ENCODE results near the gene EPN3. TPM values are rescaled to one million over a fixed set of nuclear protein-coding genes. Genes with fewer than 3 reads are reported as not detected.

EPN3 gene
- total and polyA plus RNA-seq, 2 donors from 2014 or later = 5.0 to 28.7 TPM

DNA sequence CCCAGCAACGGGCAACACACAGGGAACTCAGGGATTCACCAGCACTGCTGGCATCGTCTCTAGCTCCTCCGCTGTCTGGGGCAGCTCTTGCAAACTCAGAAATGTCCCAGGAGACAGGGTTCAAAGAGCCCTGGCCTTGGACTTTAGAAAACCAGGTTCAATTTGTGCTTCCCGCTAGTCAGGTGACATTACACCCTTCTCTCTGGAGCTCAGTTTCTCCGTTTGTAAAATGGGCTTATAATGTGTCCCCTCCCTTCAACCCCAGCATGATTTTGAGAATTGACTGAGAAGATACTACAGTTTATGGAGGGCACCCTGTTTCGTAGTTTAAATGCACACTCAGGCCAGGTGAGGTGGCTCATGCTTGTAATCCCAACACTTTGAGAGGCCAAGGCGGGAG is 26.2 kb upstream of the EPN3 start:
- DNase-seq (peak in 1 of 5 donors; percentile 12), FAIRE-seq (no peak)
- TF ChIP-seq, protein P1, sequence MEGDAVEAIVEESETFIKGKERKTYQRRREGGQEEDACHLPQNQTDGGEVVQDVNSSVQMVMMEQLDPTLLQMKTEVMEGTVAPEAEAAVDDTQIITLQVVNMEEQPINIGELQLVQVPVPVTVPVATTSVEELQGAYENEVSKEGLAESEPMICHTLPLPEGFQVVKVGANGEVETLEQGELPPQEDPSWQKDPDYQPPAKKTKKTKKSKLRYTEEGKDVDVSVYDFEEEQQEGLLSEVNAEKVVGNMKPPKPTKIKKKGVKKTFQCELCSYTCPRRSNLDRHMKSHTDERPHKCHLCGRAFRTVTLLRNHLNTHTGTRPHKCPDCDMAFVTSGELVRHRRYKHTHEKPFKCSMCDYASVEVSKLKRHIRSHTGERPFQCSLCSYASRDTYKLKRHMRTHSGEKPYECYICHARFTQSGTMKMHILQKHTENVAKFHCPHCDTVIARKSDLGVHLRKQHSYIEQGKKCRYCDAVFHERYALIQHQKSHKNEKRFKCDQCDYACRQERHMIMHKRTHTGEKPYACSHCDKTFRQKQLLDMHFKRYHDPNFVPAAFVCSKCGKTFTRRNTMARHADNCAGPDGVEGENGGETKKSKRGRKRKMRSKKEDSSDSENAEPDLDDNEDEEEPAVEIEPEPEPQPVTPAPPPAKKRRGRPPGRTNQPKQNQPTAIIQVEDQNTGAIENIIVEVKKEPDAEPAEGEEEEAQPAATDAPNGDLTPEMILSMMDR (IDR thresholded peaks at IDR 0.05; ENCODE audit: borderline replicate concordance, extremely low read depth, insufficient read depth) = no peak
- H3K9ac ChIP-seq (ENCODE audit: low read length in 3 of 3) = no peak overlapping the region
- no peak overlapping the region for H3K27ac ChIP-seq (ENCODE audit: low read depth in 2 of 2, low read length in 2 of 2)
- no peaks in the 10 kb centered on the region for H3K27me3 ChIP-seq (ENCODE audit: control insufficient read depth, insufficient read depth, low read length)
- intact Hi-C loops (cut with DNase I) = no loop called here
- no peaks in the 10 kb centered on the region for H3K9me3 ChIP-seq (ENCODE audit: control insufficient read depth in 2 of 3, insufficient read depth in 1 of 3, low read length in 3 of 3)
- H3K4me1 ChIP-seq (ENCODE audit: control insufficient read depth in 2 of 3, insufficient read depth in 2 of 3, low read depth in 1 of 3, low read length in 3 of 3) = peaks cover 0 to 6% (median 0%) of the 10 kb centered on the region in 3 donors
- H3K4me3 ChIP-seq (ENCODE audit: low read length in 3 of 3) = no peak overlapping the region
- H3K36me3 ChIP-seq (ENCODE audit: control insufficient read depth in 2 of 3, insufficient read depth in 3 of 3, low read length in 3 of 3) = no peaks in the 10 kb centered on the region

DNA sequence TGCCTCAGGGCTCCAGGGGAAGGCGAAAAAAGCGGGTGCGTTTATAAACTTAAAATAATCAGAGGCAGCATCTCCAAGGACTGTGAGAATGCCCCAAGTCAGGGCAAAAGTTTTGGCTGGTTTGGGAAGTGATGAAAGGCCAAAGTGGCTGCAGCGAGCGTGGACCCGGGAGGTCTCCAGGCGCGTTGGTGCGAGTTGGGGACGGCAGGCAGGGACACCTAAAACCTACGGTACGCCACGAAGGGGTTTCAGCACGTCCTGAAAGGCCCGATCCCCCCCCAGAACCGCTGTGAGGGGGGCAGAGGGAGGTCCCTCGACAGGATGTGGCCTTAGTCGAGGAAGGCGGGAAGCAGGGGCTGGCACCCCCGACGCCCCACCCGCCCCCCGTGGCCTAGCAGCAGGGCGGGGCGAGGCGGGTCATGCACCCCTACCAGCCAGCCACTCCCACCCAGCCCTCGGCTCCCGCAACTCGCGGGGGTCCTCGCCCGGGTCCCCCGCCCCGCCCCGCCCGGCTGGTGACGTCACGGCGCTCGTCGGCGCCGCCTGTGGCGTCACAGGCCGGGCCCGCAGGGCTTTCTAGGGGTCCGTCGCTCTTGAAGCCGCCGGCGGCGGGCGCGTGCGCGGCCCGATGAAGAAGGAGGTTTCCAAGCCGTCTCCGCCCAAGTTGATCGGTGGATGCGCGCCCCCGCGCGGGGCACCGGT is 24.5 kb upstream of the EPN3 start, which contains the start of gene MYCBPAP:
TSS of gene MYCBPAP (plus strand) at position 569 of the 702 bp plus-strand sequence. CDS start 236 bp downstream, outside the sequence.
- DNase-seq (peak; percentile 85 to 96 (median 90)), FAIRE-seq (no peak)
- Histone ChIP-seq H3K9ac (ENCODE audit: low read length in 3 of 3) (peak within 1 kb of the TSS in 2 of 3 donors; percentile 54 to 72), H3K4me1 (ENCODE audit: control insufficient read depth in 2 of 3, insufficient read depth in 2 of 3, low read depth in 1 of 3, low read length in 3 of 3) (peaks cover 0 to 6% (median 0%) of the 10 kb centered on the region in 3 donors), H3K9me3 (ENCODE audit: control insufficient read depth in 2 of 3, insufficient read depth in 1 of 3, low read length in 3 of 3) (no peaks in the 10 kb centered on the region), H3K4me3 (ENCODE audit: low read length in 3 of 3) (peak within 1 kb of the TSS; percentile 12 to 67 (median 61)), H3K27me3 (ENCODE audit: control insufficient read depth, insufficient read depth, low read length) (no peaks in the 10 kb centered on the region), H3K27ac (ENCODE audit: low read depth in 2 of 2, low read length in 2 of 2) (peak within 1 kb of the TSS; percentile 52 to 71), H3K36me3 (ENCODE audit: control insufficient read depth in 2 of 3, insufficient read depth in 3 of 3, low read length in 3 of 3) (no peaks in the 10 kb centered on the region)
- intact Hi-C loops (cut with DNase I) = no loop called here
- TF ChIP-seq, protein P1 (IDR thresholded peaks at IDR 0.05; ENCODE audit: borderline replicate concordance, extremely low read depth, insufficient read depth) = peak; percentile 31

DNA sequence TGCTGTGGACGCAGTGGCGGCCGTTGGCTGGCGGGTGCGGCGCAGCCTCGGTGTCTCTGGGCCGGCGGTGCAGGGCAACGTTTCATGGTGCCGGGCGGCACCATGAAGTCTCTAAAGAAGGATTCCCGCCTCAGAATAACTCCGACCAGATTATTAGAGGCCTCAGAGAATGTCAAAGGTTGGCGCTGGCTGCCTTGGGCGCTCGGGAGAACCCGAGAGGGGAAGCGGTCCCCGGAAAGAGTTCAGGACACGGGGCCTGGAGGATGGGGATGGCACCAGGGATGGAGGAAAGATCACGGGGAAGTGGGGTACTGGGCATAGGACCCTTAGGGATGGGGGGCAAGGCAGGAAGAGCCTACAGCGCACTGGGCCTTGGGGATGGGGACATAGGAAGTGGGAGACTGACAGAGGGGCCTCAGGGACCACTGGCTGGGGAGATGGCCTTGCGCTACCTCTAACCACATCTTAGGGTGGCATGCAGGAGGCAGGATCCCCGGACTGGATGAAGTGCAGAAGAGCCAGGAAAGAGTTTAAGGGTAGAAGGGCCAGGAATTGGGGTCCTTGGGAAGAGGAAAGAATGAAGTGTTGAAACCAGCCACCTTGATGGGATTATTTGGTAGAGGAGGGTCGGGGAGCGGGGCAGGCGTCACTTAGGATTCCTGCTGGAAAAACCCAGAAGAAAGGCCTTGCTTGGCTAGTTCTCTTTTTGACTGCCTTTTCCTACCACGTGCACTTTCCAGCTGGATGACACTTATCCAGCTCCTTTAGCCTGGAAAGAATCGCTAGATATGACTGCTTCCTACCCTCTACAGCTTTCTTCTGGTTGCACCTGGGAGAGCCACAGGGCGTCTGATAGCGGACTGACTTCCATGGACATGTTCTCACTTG is 23.7 kb upstream of the EPN3 start:
- H3K27ac ChIP-seq (ENCODE audit: low read depth in 2 of 2, low read length in 2 of 2) = peak overlapping the region; percentile 52 to 71
- peaks cover 0 to 6% (median 0%) of the 10 kb centered on the region in 3 donors for H3K4me1 ChIP-seq (ENCODE audit: control insufficient read depth in 2 of 3, insufficient read depth in 2 of 3, low read depth in 1 of 3, low read length in 3 of 3)
- DNase-seq (peak in 2 of 5 donors; percentile 51 to 58), FAIRE-seq (no peak)
- H3K9me3 ChIP-seq (ENCODE audit: control insufficient read depth in 2 of 3, insufficient read depth in 1 of 3, low read length in 3 of 3) = no peaks in the 10 kb centered on the region
- peak overlapping the region in 2 of 3 donors; percentile 54 to 72 for H3K9ac ChIP-seq (ENCODE audit: low read length in 3 of 3)
- no peaks in the 10 kb centered on the region for H3K36me3 ChIP-seq (ENCODE audit: control insufficient read depth in 2 of 3, insufficient read depth in 3 of 3, low read length in 3 of 3)
- peak overlapping the region in 2 of 3 donors; percentile 61 to 67 for H3K4me3 ChIP-seq (ENCODE audit: low read length in 3 of 3)
- TF ChIP-seq, protein P1 (IDR thresholded peaks at IDR 0.05; ENCODE audit: borderline replicate concordance, extremely low read depth, insufficient read depth) = no peak
- intact Hi-C loops (cut with DNase I) = no loop called here
- no peaks in the 10 kb centered on the region for H3K27me3 ChIP-seq (ENCODE audit: control insufficient read depth, insufficient read depth, low read length)
